Fibroblast of peridontal ligament (primary cell): ENCODE measurements around the gene TMC2.

Source experiments
- DNase-seq: peaks from one replicate; pipeline ENCODE4 v3.0.0-alpha.2; 2010; ENCODE audit errors: extremely low read depth

TMC2 gene

GRCh38 chr20:2585811-2586210 lies 49.4 kb downstream of the TMC2 start:
- DNase-seq: peak; percentile 41

- DNase-seq: no peak
Observed at GRCh38 chr20:2593756-2594155, 57.4 kb downstream of the TMC2 start.

GRCh38 chr20:2595076-2595475 lies 58.7 kb downstream of the TMC2 start:
- DNase-seq: no peak

GRCh38 chr20:2596673-2597279 lies 60.4 kb downstream of the TMC2 start:
- DNase-seq: no peak

GRCh38 chr20:2599288-2600006 lies 63.1 kb downstream of the TMC2 start:
- DNase-seq: peak; percentile 8

GRCh38 chr20:2602046-2602735 lies 65.8 kb downstream of the TMC2 start:
- DNase-seq: peak; percentile 47

- DNase-seq: no peak
Observed at GRCh38 chr20:2602746-2603145, 66.4 kb downstream of the TMC2 start.

- DNase-seq: no peak
Observed at GRCh38 chr20:2603816-2604505, 67.6 kb downstream of the TMC2 start.

- DNase-seq: no peak
Observed at GRCh38 chr20:2604506-2604835, 68.1 kb downstream of the TMC2 start.

- peak; percentile 5 for DNase-seq
Observed at GRCh38 chr20:2606507-2607006, 70.2 kb downstream of the TMC2 start.

GRCh38 chr20:2610326-2610725 lies 74.0 kb downstream of the TMC2 start:
- DNase-seq: no peak

- DNase-seq: no peak
Observed at GRCh38 chr20:2610941-2611720, 74.8 kb downstream of the TMC2 start.

GRCh38 chr20:2612073-2612472 lies 75.7 kb downstream of the TMC2 start:
- DNase-seq: no peak

GRCh38 chr20:2616634-2617033 lies 80.3 kb downstream of the TMC2 start:
- DNase-seq: no peak

GRCh38 chr20:2617099-2617714 lies 80.8 kb downstream of the TMC2 start:
- DNase-seq: no peak

- no peak for DNase-seq
Observed at GRCh38 chr20:2618815-2619214, 82.4 kb downstream of the TMC2 start.

GRCh38 chr20:2619337-2619736 lies 83.0 kb downstream of the TMC2 start:
- no peak for DNase-seq

GRCh38 chr20:2619961-2620595 lies 83.7 kb downstream of the TMC2 start:
- peak; percentile 13 for DNase-seq

GRCh38 chr20:2624190-2624589 lies 87.8 kb downstream of the TMC2 start:
- no peak for DNase-seq

- peak; percentile 26 for DNase-seq
Observed at GRCh38 chr20:2625062-2625461, 88.7 kb downstream of the TMC2 start.
